GM10266 (cell line): ENCODE data around the gene SLC8A3.

Source experiments
- DNase-seq: peaks from one replicate; pipeline ENCODE4 v3.0.0; 2012; ENCODE audit errors: extremely low spot score
- TF ChIP-seq, protein P1 (sequence below): IDR thresholded peaks from 2 replicates; pipeline ENCODE4 v1.5.1; 2012; ENCODE audit warnings: mild to moderate bottlenecking, low read depth; ENCODE audit not compliant: control insufficient read depth, insufficient read depth; ENCODE audit errors: missing control alignments

The SLC8A3 gene

DNA sequence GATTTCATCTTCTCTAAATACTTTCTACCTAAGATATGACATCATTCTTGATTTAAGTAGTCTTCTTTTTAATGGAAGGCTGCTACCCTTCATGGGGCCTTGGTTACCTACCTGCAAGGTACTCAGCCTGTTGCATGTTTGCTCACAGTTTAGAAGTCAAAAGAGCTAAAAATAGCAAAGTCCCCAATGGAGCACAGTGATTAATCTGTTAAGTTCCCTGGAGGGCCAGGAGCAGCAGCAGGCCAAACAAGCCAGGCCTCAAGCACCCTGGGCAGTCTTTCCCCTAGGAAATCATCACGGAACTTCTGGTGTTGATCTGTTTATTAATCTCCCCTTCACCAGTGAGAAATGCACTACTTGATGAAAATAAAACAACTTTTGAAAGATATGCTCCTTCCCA lies 24.0 kb upstream of the SLC8A3 start:
- DNase-seq: no peak
- TF ChIP-seq, protein P1, sequence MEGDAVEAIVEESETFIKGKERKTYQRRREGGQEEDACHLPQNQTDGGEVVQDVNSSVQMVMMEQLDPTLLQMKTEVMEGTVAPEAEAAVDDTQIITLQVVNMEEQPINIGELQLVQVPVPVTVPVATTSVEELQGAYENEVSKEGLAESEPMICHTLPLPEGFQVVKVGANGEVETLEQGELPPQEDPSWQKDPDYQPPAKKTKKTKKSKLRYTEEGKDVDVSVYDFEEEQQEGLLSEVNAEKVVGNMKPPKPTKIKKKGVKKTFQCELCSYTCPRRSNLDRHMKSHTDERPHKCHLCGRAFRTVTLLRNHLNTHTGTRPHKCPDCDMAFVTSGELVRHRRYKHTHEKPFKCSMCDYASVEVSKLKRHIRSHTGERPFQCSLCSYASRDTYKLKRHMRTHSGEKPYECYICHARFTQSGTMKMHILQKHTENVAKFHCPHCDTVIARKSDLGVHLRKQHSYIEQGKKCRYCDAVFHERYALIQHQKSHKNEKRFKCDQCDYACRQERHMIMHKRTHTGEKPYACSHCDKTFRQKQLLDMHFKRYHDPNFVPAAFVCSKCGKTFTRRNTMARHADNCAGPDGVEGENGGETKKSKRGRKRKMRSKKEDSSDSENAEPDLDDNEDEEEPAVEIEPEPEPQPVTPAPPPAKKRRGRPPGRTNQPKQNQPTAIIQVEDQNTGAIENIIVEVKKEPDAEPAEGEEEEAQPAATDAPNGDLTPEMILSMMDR: no peak

DNA sequence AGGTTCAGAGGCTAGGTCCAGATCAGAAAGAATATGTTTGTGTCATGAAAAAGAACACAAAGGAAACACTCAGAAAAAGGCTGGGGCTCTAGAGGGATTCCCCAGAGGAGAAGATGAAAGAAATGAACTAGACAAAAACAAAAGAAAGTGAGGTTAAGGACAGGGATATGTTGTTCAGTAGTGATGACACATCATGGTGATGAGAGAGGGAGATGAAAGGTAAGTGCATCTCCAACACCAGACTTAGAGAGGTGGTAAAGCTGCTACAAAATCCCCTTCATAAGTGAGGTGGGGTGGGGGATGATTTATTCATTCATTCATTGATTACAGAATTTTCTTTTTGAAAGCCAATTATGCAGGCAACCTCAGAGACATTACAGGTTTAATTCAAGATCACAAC lies 19.6 kb upstream of the SLC8A3 start:
- DNase-seq: no peak
- TF ChIP-seq, protein P1: no peak

DNA sequence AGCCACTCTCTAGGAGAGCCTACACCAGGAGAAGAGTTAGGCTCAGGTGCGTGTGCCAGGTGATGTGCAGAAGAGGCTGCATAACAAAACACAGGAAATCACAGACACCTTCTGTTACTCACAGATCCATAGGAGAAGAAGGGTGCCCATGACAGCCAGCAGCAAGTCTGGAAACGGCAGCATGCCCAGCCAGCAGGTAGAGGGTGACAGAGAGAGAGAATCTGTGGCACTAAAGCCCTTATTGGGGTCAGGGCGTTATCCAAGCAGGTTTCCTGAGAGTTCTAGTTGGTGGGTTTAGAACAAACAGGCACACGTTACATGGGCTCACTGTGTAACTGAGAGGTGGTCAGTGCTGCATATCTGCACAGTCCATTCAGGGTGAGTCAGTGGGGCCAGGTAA lies 14.9 kb upstream of the SLC8A3 start:
- TF ChIP-seq, protein P1: no peak
- DNase-seq: no peak

DNA sequence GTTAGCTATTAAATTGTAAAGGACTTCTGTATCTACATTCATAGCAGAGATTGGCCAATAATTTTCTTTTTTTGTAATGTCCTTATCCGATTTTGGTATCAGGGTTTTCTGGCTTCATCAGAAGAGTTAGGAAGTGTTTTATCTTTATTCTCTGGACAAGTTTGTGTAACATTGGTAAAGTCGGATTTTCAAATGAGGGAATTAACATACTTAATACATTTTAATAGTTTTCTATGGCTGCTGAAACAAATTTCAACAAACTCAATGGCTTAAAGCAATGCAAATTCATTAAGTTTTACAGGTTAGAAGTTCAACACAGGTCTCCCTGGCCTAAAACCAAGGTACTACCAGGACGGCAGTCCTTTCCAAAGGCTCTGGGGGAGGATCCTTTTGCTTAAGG lies 13.2 kb upstream of the SLC8A3 start:
- TF ChIP-seq, protein P1: no peak

DNA sequence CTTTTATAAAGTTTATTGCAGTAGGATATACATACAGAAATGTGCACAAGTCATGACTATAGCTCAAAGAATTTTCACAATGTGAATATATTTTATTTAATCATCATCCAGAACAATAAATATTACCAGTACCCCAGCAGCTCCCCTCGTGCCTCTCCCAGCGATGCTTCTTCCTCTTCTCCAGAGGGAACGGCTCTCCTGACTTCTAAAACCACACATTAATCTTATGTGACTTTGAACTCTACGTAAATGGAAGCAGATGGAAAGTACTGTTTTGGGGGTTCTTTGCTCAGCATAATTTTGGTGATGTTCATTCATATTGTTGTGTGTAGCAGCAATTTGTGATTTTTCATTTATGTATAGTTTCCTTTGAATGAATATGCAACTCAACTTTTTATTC lies 4.6 kb upstream of the SLC8A3 start:
- no peak for DNase-seq
- TF ChIP-seq, protein P1: no peak

More for the DNA sequence above, 13.2 kb upstream of the SLC8A3 start:
- DNase-seq: no peak

DNA sequence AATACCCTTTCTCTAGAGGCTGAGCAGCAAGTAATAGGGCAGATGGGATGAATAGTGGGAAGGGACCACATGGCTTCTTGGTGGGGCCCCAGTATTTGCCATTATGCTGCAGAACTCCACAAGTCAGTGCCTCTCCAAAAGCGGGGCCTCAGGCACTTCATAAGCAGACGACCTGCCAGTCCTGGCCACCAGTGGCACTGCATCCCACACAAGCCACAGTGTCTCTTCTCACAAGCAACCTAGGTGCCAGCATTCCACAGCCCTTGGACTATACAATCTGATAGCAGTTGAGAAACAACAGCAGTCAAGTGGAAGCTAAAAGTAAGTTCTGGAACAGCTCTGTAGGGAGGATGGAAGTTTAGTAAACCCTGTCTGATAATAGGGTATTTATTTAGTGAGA lies 4.2 kb upstream of the SLC8A3 start:
- no peak for DNase-seq
- TF ChIP-seq, protein P1: peak; percentile 8

DNA sequence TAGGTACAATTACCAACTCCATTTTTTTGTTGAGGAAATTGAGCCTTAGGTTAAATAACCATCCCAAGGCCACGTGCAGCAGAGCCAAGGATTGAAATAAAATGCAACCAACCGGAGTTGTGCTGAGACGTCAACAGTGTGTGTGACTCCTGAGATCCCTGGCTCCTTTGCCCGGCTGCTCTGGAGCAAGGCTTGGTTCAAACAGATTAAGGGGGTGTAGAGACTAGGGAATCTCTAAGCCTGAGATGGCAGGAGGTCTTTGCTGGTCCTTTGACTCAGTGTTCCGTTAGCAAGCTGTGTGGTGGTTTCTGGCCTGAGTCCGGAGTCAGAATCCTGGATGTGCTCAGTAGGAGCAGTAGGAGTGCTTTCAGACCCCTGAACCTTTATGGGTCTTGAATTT lies 1.4 kb upstream of the SLC8A3 start:
- TF ChIP-seq, protein P1: no peak
- DNase-seq: no peak
